Mesendoderm (in vitro differentiated cells): ENCODE results near the gene RO60.
A peak's percentile ranks its signal among the peaks of the same experiment; 100 is the strongest.
"Not testable (repeated sequence)": the region's sequence is repeated elsewhere in the genome, so short reads cannot be mapped to it uniquely, and the experiment has no call there.

Experiments used
- DNase-seq: peaks from one replicate; pipeline ENCODE4 v3.0.0; 2013
- H2AK5ac ChIP-seq: 2 replicates; pipeline ENCODE4 v1.6.1; 2013; ENCODE audit warnings: low read length, inconsistent platforms
- H2BK120ac ChIP-seq: 2 replicates; pipeline ENCODE4 v1.6.1; 2013; ENCODE audit warnings: low read depth, mild to moderate bottlenecking, low read length, moderate library complexity, mixed read lengths
- H2BK15ac ChIP-seq: replicated peaks from 2 replicates; pipeline ENCODE4 v1.6.1; 2013; ENCODE audit warnings: low read depth, mild to moderate bottlenecking, moderate library complexity
- H2BK5ac ChIP-seq: 2 replicates; pipeline ENCODE4 v1.6.1; 2013; ENCODE audit warnings: low read length, inconsistent platforms
- H3K18ac ChIP-seq: 2 replicates; pipeline ENCODE4 v1.6.1; 2013; ENCODE audit warnings: mild to moderate bottlenecking, low read length, mixed read lengths
- H3K23ac ChIP-seq: one replicate; pipeline ENCODE4 v1.6.1; 2013; ENCODE audit warnings: low read length
- H3K27ac ChIP-seq: 2 replicates; pipeline ENCODE4 v1.5.1; 2013; ENCODE audit warnings: low read depth, mild to moderate bottlenecking, inconsistent platforms, low read length, moderate library complexity
- H3K27me3 ChIP-seq: 2 replicates; pipeline ENCODE4 v1.6.1; 2013; ENCODE audit warnings: low read length, control low read depth, mild to moderate bottlenecking, inconsistent platforms; ENCODE audit not compliant: insufficient read depth, poor library complexity
- H3K36me3 ChIP-seq: 2 replicates; pipeline ENCODE4 v1.6.1; 2013; ENCODE audit warnings: low read length, inconsistent platforms; ENCODE audit not compliant: control insufficient read depth, insufficient read depth
- H3K4ac ChIP-seq: one replicate; pipeline ENCODE4 v1.6.1; 2013; ENCODE audit warnings: low read depth, mild to moderate bottlenecking, low read length, moderate library complexity
- H3K4me1 ChIP-seq: 2 replicates; pipeline ENCODE4 v1.6.1; 2013; ENCODE audit warnings: low read depth, low read length, inconsistent platforms; ENCODE audit not compliant: control insufficient read depth
- H3K4me2 ChIP-seq: 2 replicates; pipeline ENCODE4 v1.6.1; 2013; ENCODE audit warnings: low read length
- H3K4me3 ChIP-seq: 2 replicates; pipeline ENCODE4 v1.5.1; 2013; ENCODE audit warnings: mild to moderate bottlenecking, low read length
- H3K56ac ChIP-seq: one replicate; pipeline ENCODE4 v1.6.1; 2013; ENCODE audit warnings: low read length
- H3K79me1 ChIP-seq: 2 replicates; pipeline ENCODE4 v1.6.1; 2013; ENCODE audit warnings: low read length, inconsistent platforms
- H3K79me2 ChIP-seq: 2 replicates; pipeline ENCODE4 v1.6.1; 2013; ENCODE audit warnings: mild to moderate bottlenecking, low read length; ENCODE audit not compliant: control insufficient read depth, insufficient read depth
- H3K9ac ChIP-seq: 2 replicates; pipeline ENCODE4 v1.6.1; 2013; ENCODE audit warnings: low read length, inconsistent platforms
- H4K5ac ChIP-seq: one replicate; pipeline ENCODE4 v1.6.1; 2013; ENCODE audit warnings: low read length
- H4K8ac ChIP-seq: one replicate; pipeline ENCODE4 v1.6.1; 2013; ENCODE audit warnings: low read depth, mild to moderate bottlenecking, control low read depth, low read length, moderate library complexity
- WGBS: extraction: QIAGEN DNeasy Blood & Tissue Kit; methylation state at CpG from one replicate; pipeline ENCODE4 v1.1.7; 2013; ENCODE audit warnings: low lambda C conversion rate, missing lambda C conversion rate; ENCODE audit not compliant: insufficient coverage; ENCODE audit errors: extremely low coverage; 5-methylcytosine and 5-hydroxymethylcytosine counted together

RO60 gene

GRCh38 chr1:193033610-193034009, 25.8 kb upstream of the RO60 start:
- Histone ChIP-seq H3K9ac (no peak overlapping the region), H3K4ac (no peak overlapping the region), H2BK120ac (no peak overlapping the region), H4K5ac (no peak overlapping the region), H4K8ac (no peak overlapping the region), H3K4me2 (no peak overlapping the region), H3K36me3 (no peaks in the 10 kb centered on the region), H3K79me2 (no peaks in the 10 kb centered on the region), H3K4me3 (no peak overlapping the region), H3K18ac (no peak overlapping the region), H2BK5ac (no peak overlapping the region), H3K27ac (no peak overlapping the region), H3K79me1 (no peaks in the 10 kb centered on the region), H3K23ac (no peak overlapping the region), H3K4me1 (no peaks in the 10 kb centered on the region), H2AK5ac (no peak overlapping the region), H3K27me3 (no peaks in the 10 kb centered on the region), H3K56ac (no peak overlapping the region), H2BK15ac (no peak overlapping the region)
- no peak for DNase-seq

GRCh38 chr1:193036337-193037047, 22.9 kb upstream of the RO60 start:
- H3K79me1 ChIP-seq = no peaks in the 10 kb centered on the region
- no peak for DNase-seq
- no peak overlapping the region for H4K5ac ChIP-seq
- H2BK120ac ChIP-seq = no peak overlapping the region
- H3K23ac ChIP-seq = no peak overlapping the region
- WGBS = no CpG with 5 or more reads among the region's 3 CpGs
- H3K79me2 ChIP-seq = no peaks in the 10 kb centered on the region
- no peak overlapping the region for H3K4me3 ChIP-seq
- H3K27ac ChIP-seq = no peak overlapping the region
- no peak overlapping the region for H4K8ac ChIP-seq
- no peak overlapping the region for H2BK15ac ChIP-seq
- H3K18ac ChIP-seq = no peak overlapping the region
- H2AK5ac ChIP-seq = no peak overlapping the region
- H3K4me2 ChIP-seq = no peak overlapping the region
- H3K4ac ChIP-seq = no peak overlapping the region
- H3K56ac ChIP-seq = no peak overlapping the region
- no peaks in the 10 kb centered on the region for H3K27me3 ChIP-seq
- H3K4me1 ChIP-seq = no peaks in the 10 kb centered on the region
- no peak overlapping the region for H2BK5ac ChIP-seq
- no peak overlapping the region for H3K9ac ChIP-seq
- no peaks in the 10 kb centered on the region for H3K36me3 ChIP-seq

GRCh38 chr1:193040011-193040410, 19.4 kb upstream of the RO60 start:
- H3K4me2 ChIP-seq = no peak overlapping the region
- no CpG with 5 or more reads among the region's 3 CpGs for WGBS
- no peak overlapping the region for H3K56ac ChIP-seq

GRCh38 chr1:193042766-193043691, 16.4 kb upstream of the RO60 start:
- H3K56ac ChIP-seq = no peak overlapping the region
- no peaks in the 10 kb centered on the region for H3K79me1 ChIP-seq
- no peak overlapping the region for H2BK15ac ChIP-seq
- H3K79me2 ChIP-seq = no peaks in the 10 kb centered on the region
- H2BK120ac ChIP-seq = no peak overlapping the region
- no peaks in the 10 kb centered on the region for H3K4me1 ChIP-seq
- no peak overlapping the region for H2AK5ac ChIP-seq
- H3K4me3 ChIP-seq = no peak overlapping the region
- H4K5ac ChIP-seq = no peak overlapping the region
- DNase-seq = no peak
- H3K18ac ChIP-seq = no peak overlapping the region
- no peak overlapping the region for H3K27ac ChIP-seq
- H3K23ac ChIP-seq = no peak overlapping the region
- H3K27me3 ChIP-seq = no peaks in the 10 kb centered on the region
- WGBS = no CpG with 5 or more reads among the region's 1 CpG
- no peaks in the 10 kb centered on the region for H3K36me3 ChIP-seq
- H3K4ac ChIP-seq = no peak overlapping the region
- no peak overlapping the region for H4K8ac ChIP-seq
- no peak overlapping the region for H2BK5ac ChIP-seq
- H3K4me2 ChIP-seq = no peak overlapping the region
- no peak overlapping the region for H3K9ac ChIP-seq

More at GRCh38 chr1:193040011-193040410, 19.4 kb upstream of the RO60 start:
- no peak overlapping the region for H2BK15ac ChIP-seq
- H3K23ac ChIP-seq = no peak overlapping the region
- H3K4ac ChIP-seq = no peak overlapping the region
- no peaks in the 10 kb centered on the region for H3K79me1 ChIP-seq
- H3K18ac ChIP-seq = no peak overlapping the region
- H2AK5ac ChIP-seq = no peak overlapping the region
- no peak overlapping the region for H2BK5ac ChIP-seq
- H4K5ac ChIP-seq = no peak overlapping the region
- no peak overlapping the region for H4K8ac ChIP-seq
- no peaks in the 10 kb centered on the region for H3K4me1 ChIP-seq
- no peak for DNase-seq
- H3K9ac ChIP-seq = no peak overlapping the region
- H3K27ac ChIP-seq = no peak overlapping the region
- no peak overlapping the region for H3K4me3 ChIP-seq
- H3K27me3 ChIP-seq = no peaks in the 10 kb centered on the region
- H2BK120ac ChIP-seq = no peak overlapping the region
- no peaks in the 10 kb centered on the region for H3K36me3 ChIP-seq
- no peaks in the 10 kb centered on the region for H3K79me2 ChIP-seq

GRCh38 chr1:193048913-193049312, 10.5 kb upstream of the RO60 start:
- H3K4me3 ChIP-seq, H3K56ac ChIP-seq, H3K4me2 ChIP-seq, H2AK5ac ChIP-seq, H2BK5ac ChIP-seq, H3K4me1 ChIP-seq, H3K9ac ChIP-seq, H4K8ac ChIP-seq, H2BK120ac ChIP-seq, H3K27me3 ChIP-seq, H3K36me3 ChIP-seq, H3K27ac ChIP-seq, H2BK15ac ChIP-seq, H3K79me1 ChIP-seq, H3K23ac ChIP-seq, H3K4ac ChIP-seq, H3K18ac ChIP-seq, H4K5ac ChIP-seq, H3K79me2 ChIP-seq: not testable (repeated sequence)
- WGBS = no CpG with 5 or more reads among the region's 5 CpGs
- DNase-seq = peak; percentile 40
